Measurements from ENCODE around the gene USP11.

USP11 gene

GRCh38 chrX:47227334-47227583, 5.5 kb upstream of the USP11 start:
- H3K27me3 ChIP-seq (ENCODE audit: insufficient read depth, low read length, poor library complexity), result no peaks in the 10 kb centered on the region
- H3K79me2 ChIP-seq (ENCODE audit: insufficient read depth, low read length), result peaks cover 9% of the 10 kb centered on the region
- ATAC-seq (ENCODE audit: insufficient read depth, low read depth) (no peak), DNase-seq (no peak)
- no peaks in the 10 kb centered on the region for H3K9me3 ChIP-seq (ENCODE audit: insufficient read depth, low read length, severe bottlenecking)
- TF ChIP-seq EZH2 (IDR thresholded peaks at IDR 0.05; ENCODE audit: borderline replicate concordance, low read depth, low read length, severe bottlenecking), result no peak
- TF ChIP-seq CTCF (IDR thresholded peaks at IDR 0.05; ENCODE audit: borderline replicate concordance, extremely low read depth, low read length, poor library complexity, severe bottlenecking), result no peak
- no peak overlapping the region for H3K27ac ChIP-seq (ENCODE audit: low read length)
- H2AFZ ChIP-seq (ENCODE audit: low read depth, low read length), result no peak overlapping the region
- H3K36me3 ChIP-seq (ENCODE audit: insufficient read depth, low read length), result peaks cover 68% of the 10 kb centered on the region
- no peak overlapping the region for H3K9ac ChIP-seq (ENCODE audit: low read depth, low read length)
- H3K4me2 ChIP-seq (ENCODE audit: insufficient read depth, low read length), result no peak overlapping the region
- peaks cover 7% of the 10 kb centered on the region for H3K4me1 ChIP-seq (ENCODE audit: insufficient read depth, low read length)
- no peak overlapping the region for H3K4me3 ChIP-seq (ENCODE audit: low read depth in 1 of 2, low read length in 2 of 2)
- H4K20me1 ChIP-seq (ENCODE audit: insufficient read depth, low read length), result peaks cover 18% of the 10 kb centered on the region

- DNase-seq, result no peak
- no peak for TF ChIP-seq EZH2 (IDR thresholded peaks at IDR 0.05; ENCODE audit: borderline replicate concordance, low read depth, low read length, severe bottlenecking)
- H3K9ac ChIP-seq (ENCODE audit: low read depth, low read length), result no peak overlapping the region
- peaks cover 9% of the 10 kb centered on the region for H4K20me1 ChIP-seq (ENCODE audit: insufficient read depth, low read length)
- H3K4me3 ChIP-seq (ENCODE audit: low read depth in 1 of 2, low read length in 2 of 2), result no peak overlapping the region
- no peaks in the 10 kb centered on the region for H3K27me3 ChIP-seq (ENCODE audit: insufficient read depth, low read length, poor library complexity)
- H3K79me2 ChIP-seq (ENCODE audit: insufficient read depth, low read length), result peaks cover 4% of the 10 kb centered on the region
- H3K4me1 ChIP-seq (ENCODE audit: insufficient read depth, low read length), result peaks cover 12% of the 10 kb centered on the region
- H2AFZ ChIP-seq (ENCODE audit: low read depth, low read length), result no peak overlapping the region
- peaks cover 56% of the 10 kb centered on the region for H3K36me3 ChIP-seq (ENCODE audit: insufficient read depth, low read length)
- no peak overlapping the region for H3K27ac ChIP-seq (ENCODE audit: low read length)
- H3K9me3 ChIP-seq (ENCODE audit: insufficient read depth, low read length, severe bottlenecking), result no peaks in the 10 kb centered on the region
- ATAC-seq (ENCODE audit: insufficient read depth, low read depth), result no peak
- no peak overlapping the region for H3K4me2 ChIP-seq (ENCODE audit: insufficient read depth, low read length)
These were observed 4.1 kb upstream of the USP11 start for GRCh38 chrX:47228550-47229270.

- no peaks in the 10 kb centered on the region for H3K27me3 ChIP-seq (ENCODE audit: insufficient read depth, low read length, poor library complexity)
- H3K9ac ChIP-seq (ENCODE audit: low read depth, low read length), result no peak overlapping the region
- no peak for DNase-seq
These were observed 3.4 kb upstream of the USP11 start for GRCh38 chrX:47229427-47229826.

More at GRCh38 chrX:47229427-47229826, 3.4 kb upstream of the USP11 start:
- H4K20me1 ChIP-seq (ENCODE audit: insufficient read depth, low read length), result peaks cover 2% of the 10 kb centered on the region; the same call in 1 of the 2 replicates
- no peak for ATAC-seq (ENCODE audit: insufficient read depth, low read depth)
- TF ChIP-seq EZH2 (IDR thresholded peaks at IDR 0.05; ENCODE audit: borderline replicate concordance, low read depth, low read length, severe bottlenecking) (no peak), CTCF (IDR thresholded peaks at IDR 0.05; ENCODE audit: borderline replicate concordance, extremely low read depth, low read length, poor library complexity, severe bottlenecking) (no peak)
- H3K4me2 ChIP-seq (ENCODE audit: insufficient read depth, low read length), result no peak overlapping the region
- H3K9me3 ChIP-seq (ENCODE audit: insufficient read depth, low read length, severe bottlenecking), result no peaks in the 10 kb centered on the region
- H3K79me2 ChIP-seq (ENCODE audit: insufficient read depth, low read length), result peaks cover 11% of the 10 kb centered on the region
- H3K4me3 ChIP-seq (ENCODE audit: low read depth in 1 of 2, low read length in 2 of 2), result no peak overlapping the region
- peaks cover 17% of the 10 kb centered on the region for H3K4me1 ChIP-seq (ENCODE audit: insufficient read depth, low read length)
- H2AFZ ChIP-seq (ENCODE audit: low read depth, low read length), result no peak overlapping the region
- peaks cover 49% of the 10 kb centered on the region for H3K36me3 ChIP-seq (ENCODE audit: insufficient read depth, low read length)
- no peak overlapping the region for H3K27ac ChIP-seq (ENCODE audit: low read length)
